ENCODE results near the gene DDX20.
"Not testable (repeated sequence)": the region's sequence is repeated elsewhere in the genome, so short reads cannot be mapped to it uniquely, and the experiment has no call there.

The DDX20 gene

GRCh38 chr1:111795401-111795800 is 39.7 kb downstream of the DDX20 start:
- no peak for DNase-seq

- no peak for DNase-seq
Observed at GRCh38 chr1:111798580-111798979, 42.9 kb downstream of the DDX20 start.

GRCh38 chr1:111799722-111800121 is 44.0 kb downstream of the DDX20 start:
- DNase-seq: not testable (repeated sequence)

GRCh38 chr1:111801071-111801850 is 45.6 kb downstream of the DDX20 start:
- no peak for DNase-seq

- no peak for DNase-seq
Observed at GRCh38 chr1:111802110-111802509, 46.4 kb downstream of the DDX20 start.

- no peak for DNase-seq
Observed at GRCh38 chr1:111802984-111803383, 47.3 kb downstream of the DDX20 start.

GRCh38 chr1:111803951-111804350 is 48.2 kb downstream of the DDX20 start:
- DNase-seq: no peak

- no peak for DNase-seq
Observed at GRCh38 chr1:111804776-111805175, 49.1 kb downstream of the DDX20 start.

GRCh38 chr1:111805251-111805650 is 49.5 kb downstream of the DDX20 start:
- no peak for DNase-seq

- no peak for DNase-seq
Observed at GRCh38 chr1:111811891-111812290, 56.2 kb downstream of the DDX20 start.

GRCh38 chr1:111812306-111812705 is 56.6 kb downstream of the DDX20 start:
- DNase-seq: no peak

GRCh38 chr1:111813440-111814304 is 58.0 kb downstream of the DDX20 start:
- DNase-seq: no peak

- no peak for DNase-seq
Observed at GRCh38 chr1:111814305-111814628, 58.6 kb downstream of the DDX20 start.

GRCh38 chr1:111814642-111815041 is 58.9 kb downstream of the DDX20 start:
- DNase-seq: no peak
